G401 (cell line): ENCODE measurements around the gene TXLNG. TPM values are rescaled to one million over a fixed set of nuclear protein-coding genes. Genes with fewer than 3 reads are reported as not detected.

Experiments
- total RNA-seq: library from RNA; depleted of rRNA; stranded (reverse); fragments of >200 nt; shearing (Covaris generic); gene quantifications from 2 replicates; pipeline ENCODE4 v1.2.3, GENCODE V29; 2014; rRNA removed

TXLNG gene
- total RNA-seq, 1 experiment from 2014 or later: 20.7 TPM

Other genes with a start within 250 kb of the TXLNG start
- gene S100G, start 136.3 kb upstream of the TXLNG start, total RNA-seq: not detected in 2 replicates
- gene CTPS2, start 73.8 kb upstream of the TXLNG start, total RNA-seq: 16.4 and 20.5 TPM in 2 replicates
- gene SYAP1, start 66.9 kb upstream of the TXLNG start, total RNA-seq: 16.2 and 25.0 TPM in 2 replicates
- 99.0 and 131 TPM in 2 replicates for gene RBBP7, start 83.9 kb downstream of the TXLNG start, total RNA-seq
- gene REPS2, start 160.2 kb downstream of the TXLNG start, total RNA-seq: 0.31 TPM in 1 of 2 replicates, not detected in the other